GM10266 (cell line): Measurements from ENCODE around the gene DNAAF9.

ENCODE experiments used
- DNase-seq: peaks from one replicate; pipeline ENCODE4 v3.0.0; 2012; ENCODE audit errors: extremely low spot score
- TF ChIP-seq, protein P1 (sequence below): IDR thresholded peaks from 2 replicates; pipeline ENCODE4 v1.5.1; 2012; ENCODE audit warnings: mild to moderate bottlenecking, low read depth; ENCODE audit not compliant: control insufficient read depth, insufficient read depth; ENCODE audit errors: missing control alignments

The DNAAF9 gene

DNA sequence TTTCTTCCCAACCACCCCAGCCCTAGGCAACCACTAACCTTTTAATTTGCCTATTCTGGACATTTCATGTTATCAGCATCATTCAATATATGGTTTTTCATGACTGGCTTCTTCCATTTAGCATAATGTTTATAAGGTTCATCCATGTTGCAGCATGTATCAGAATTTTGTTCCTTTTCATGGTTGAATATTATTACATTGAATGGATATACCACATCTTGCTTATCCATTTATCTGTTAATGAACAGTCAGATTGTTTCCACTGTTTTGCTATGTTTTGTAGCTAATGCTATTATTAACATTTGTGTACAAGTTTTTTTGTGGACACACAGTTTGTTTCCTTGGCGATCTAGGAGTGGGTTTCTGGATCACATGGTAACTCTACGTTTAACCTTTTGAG lies 3.0 kb upstream of the DNAAF9 start:
- DNase-seq: no peak
- TF ChIP-seq, protein P1, sequence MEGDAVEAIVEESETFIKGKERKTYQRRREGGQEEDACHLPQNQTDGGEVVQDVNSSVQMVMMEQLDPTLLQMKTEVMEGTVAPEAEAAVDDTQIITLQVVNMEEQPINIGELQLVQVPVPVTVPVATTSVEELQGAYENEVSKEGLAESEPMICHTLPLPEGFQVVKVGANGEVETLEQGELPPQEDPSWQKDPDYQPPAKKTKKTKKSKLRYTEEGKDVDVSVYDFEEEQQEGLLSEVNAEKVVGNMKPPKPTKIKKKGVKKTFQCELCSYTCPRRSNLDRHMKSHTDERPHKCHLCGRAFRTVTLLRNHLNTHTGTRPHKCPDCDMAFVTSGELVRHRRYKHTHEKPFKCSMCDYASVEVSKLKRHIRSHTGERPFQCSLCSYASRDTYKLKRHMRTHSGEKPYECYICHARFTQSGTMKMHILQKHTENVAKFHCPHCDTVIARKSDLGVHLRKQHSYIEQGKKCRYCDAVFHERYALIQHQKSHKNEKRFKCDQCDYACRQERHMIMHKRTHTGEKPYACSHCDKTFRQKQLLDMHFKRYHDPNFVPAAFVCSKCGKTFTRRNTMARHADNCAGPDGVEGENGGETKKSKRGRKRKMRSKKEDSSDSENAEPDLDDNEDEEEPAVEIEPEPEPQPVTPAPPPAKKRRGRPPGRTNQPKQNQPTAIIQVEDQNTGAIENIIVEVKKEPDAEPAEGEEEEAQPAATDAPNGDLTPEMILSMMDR: no peak

DNA sequence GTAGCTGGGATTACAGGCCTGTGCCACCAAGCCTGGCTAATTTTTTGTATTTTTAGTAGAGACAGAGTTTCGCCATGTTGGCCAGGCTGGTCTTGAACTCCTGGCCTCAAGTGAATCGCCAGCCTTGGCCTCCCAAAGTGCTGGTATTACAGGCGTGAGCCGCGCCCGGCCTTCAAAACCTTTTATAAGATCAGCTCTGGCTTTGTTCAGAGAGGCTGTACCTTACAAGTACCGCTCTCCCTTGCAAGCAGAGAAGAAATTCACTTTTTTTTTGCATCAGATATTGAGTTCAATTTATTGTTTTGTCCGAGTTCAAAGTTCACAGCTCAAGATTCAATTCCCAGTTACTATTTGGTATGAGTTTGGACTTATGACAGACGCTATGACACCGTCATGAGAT lies 1.9 kb upstream of the DNAAF9 start:
- TF ChIP-seq, protein P1: no peak

DNA sequence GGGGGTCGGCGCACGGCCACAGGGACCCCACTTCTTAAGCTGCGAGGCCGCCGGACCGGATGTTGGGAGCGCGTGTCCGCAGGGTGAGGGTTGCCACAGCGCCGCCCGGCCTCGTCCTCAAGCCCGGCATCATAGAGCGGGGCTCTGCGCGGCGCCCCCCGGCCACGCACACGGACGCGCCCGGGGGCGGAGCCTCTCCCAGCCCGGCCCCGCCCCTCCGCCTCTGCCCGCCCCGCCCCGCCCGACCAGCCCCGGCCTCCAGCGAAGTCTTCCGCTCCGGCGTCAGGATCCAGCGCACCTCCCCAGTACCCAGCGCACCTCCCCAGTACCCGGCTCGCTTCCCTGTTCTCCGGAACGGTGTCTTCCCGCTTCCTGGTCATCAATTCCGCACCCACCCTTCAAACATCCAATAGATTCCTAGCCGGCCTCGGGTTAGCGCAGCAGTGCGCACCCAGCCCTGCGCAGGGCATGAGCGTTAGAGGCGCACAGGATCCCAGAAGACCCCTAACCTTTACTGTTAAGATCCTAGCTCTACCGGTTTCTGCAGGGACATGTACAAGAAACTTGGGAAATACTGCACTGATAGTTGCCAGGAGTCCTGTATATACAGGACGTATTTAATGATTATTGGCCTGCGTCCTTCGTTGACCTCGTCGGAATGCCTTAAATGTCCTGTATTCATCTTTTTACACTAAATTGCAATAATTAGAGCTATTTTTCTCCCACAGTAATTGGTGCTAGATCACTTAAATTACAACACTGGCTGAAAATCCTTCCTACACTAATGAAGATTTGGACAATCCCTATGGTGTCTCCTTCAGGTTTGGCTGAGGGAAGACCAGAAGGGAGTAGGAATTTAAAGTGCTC lies 535 bp upstream of the DNAAF9 start:
- peak; percentile 92 for DNase-seq
- TF ChIP-seq, protein P1: no peak

More for the DNA sequence above, 1.9 kb upstream of the DNAAF9 start:
- no peak for DNase-seq

DNA sequence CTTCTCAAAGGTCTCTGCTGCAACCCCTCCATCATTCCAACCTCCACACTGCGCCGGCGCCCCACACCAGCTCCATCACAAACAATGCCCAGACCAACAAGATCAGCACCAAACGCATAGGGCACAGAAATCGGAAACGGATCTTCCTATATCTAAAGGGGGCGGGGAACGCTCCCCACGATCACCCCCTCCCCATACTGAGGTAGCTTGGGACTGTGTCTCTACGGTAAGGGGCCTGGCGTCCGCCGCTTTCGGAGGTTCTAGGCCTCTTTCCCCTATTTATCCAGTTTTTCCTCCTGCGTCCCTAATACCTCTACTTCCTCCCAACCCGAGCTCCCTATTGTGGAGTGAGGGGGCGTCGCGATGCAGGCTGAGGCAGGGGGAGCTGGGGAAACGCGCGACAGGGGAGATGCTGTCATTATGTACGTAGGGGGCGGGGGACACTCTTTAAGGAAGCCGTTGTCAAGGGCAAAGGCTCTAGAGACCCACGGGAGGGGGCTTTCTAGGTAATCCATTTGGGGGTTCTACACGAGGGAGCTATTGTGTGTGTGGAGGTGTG lies 909 bp downstream of the DNAAF9 start:
- DNase-seq: no peak
- TF ChIP-seq, protein P1: no peak

DNA sequence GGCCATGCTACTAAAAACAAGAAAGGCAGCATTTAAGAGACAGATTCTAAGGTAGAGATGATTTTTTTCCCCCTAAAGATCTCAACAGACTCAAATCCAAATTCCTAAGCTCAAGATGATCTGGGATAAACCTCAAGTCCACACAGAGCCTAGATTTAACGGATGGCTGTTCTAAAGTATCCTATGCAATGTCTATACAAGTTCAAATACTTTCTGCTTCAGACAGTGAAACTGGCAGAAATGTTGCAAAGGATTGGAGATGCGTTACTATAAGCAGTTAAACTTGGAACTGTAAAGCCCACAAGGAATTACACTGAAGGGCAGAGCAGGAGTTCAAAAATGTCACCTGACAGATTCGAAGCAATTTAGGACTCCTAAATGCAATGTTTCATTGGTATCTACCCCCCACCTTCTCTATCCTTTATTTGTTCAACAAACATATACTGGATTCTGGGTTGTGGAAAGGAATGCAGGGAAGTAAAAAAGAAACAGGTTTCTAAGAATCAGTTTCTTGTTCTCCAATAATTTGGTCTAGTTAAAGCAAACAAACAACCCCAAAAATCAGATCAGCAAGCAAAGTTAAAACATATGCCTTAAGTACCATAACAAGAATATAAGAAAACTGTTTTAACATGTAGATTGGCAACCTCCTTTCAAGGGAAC lies 1.6 kb downstream of the DNAAF9 start:
- no peak for DNase-seq
- TF ChIP-seq, protein P1: no peak

DNA sequence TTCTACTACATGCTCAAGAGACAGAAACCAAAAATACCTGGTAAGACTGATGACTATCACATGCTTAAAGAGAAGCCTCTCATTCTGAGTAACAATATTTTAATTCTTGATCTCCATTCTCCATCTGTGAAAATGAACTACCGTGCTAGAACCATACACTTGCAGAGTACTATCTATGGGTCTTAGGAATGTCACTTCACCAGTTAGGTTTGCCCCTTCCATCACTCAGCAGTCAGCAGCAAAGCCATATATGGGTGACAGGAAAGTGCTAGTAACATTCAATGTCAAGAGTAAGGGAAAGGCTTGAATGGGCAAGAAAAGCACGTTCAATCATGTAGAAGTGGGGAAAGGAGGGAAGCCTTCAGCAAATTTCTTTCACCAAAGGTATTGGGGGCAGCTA lies 2.3 kb downstream of the DNAAF9 start:
- DNase-seq: no peak
- TF ChIP-seq, protein P1: no peak
